Measurements from ENCODE around the gene TGFBR3L. TPM values are rescaled to one million over a fixed set of nuclear protein-coding genes. Genes with fewer than 3 reads are reported as not detected.

TGFBR3L gene
- total RNA-seq, 1 experiment from 2014 or later: 4.1 TPM

GRCh38 chr19:7910321-7911161 lies 4.1 kb upstream of the TGFBR3L start (continued):
- TF ChIP-seq E2F5 (CRISPR knock-in tag; IDR thresholded peaks at IDR 0.05): no peak
- no peak for TF ChIP-seq IRF1 (CRISPR knock-in tag; IDR thresholded peaks at IDR 0.05)
- no peak for TF ChIP-seq ELF4 (CRISPR knock-in tag; IDR thresholded peaks at IDR 0.05; ENCODE audit: low read depth)

- ATAC-seq: no peak
- no peak overlapping the region for H3K4me3 Mint-ChIP-seq
- POLR2A ChIA-PET: no interaction called here
- H3K9me3 Mint-ChIP-seq: no peaks in the 10 kb centered on the region
- TF ChIP-seq ETV6 (CRISPR knock-in tag; IDR thresholded peaks at IDR 0.05) (no peak), NFE2L1 (CRISPR knock-in tag; IDR thresholded peaks at IDR 0.05) (no peak), ZMAT4 (CRISPR knock-in tag; IDR thresholded peaks at IDR 0.05) (no peak), TEAD1 (CRISPR knock-in tag; IDR thresholded peaks at IDR 0.05) (no peak)
- peaks cover 11% of the 10 kb centered on the region for H3K36me3 Mint-ChIP-seq
- H3K4me1 Mint-ChIP-seq: peaks cover 3% of the 10 kb centered on the region
- CTCF ChIA-PET: interaction anchor here (1.1 to 2.1 kb wide), 5 partner anchors 8 to 58 kb away, joined by 3 to 10 read pairs (median 4); partner anchors contain the start of gene MAP2K7
- DNase-seq (ENCODE audit: low spot score): no peak
- no peak overlapping the region for H3K27ac Mint-ChIP-seq
- peaks cover 23% of the 10 kb centered on the region for H3K27me3 Mint-ChIP-seq (ENCODE audit: low read depth)
Measured at GRCh38 chr19:7911508-7912143, 3.0 kb upstream of the TGFBR3L start.

GRCh38 chr19:7912144-7912696 lies 2.4 kb upstream of the TGFBR3L start:
- peaks cover 3% of the 10 kb centered on the region for H3K4me1 Mint-ChIP-seq
- TF ChIP-seq SOX15 (CRISPR knock-in tag; IDR thresholded peaks at IDR 0.05): no peak
- TF ChIP-seq ZNF423 (CRISPR knock-in tag; IDR thresholded peaks at IDR 0.05): no peak
- no peak for TF ChIP-seq GTF2I (CRISPR knock-in tag; conservative IDR thresholded peaks at IDR 0.05)
- no peak for TF ChIP-seq PREB (CRISPR knock-in tag; IDR thresholded peaks at IDR 0.05; ENCODE audit: borderline replicate concordance)
- no peak for TF ChIP-seq PRDM15 (CRISPR knock-in tag; IDR thresholded peaks at IDR 0.05)
- no peak for TF ChIP-seq GABPB1 (CRISPR knock-in tag; IDR thresholded peaks at IDR 0.05)
- no peak for TF ChIP-seq CREB1 (CRISPR knock-in tag; IDR thresholded peaks at IDR 0.05)
- no peak for TF ChIP-seq ZNF425 (CRISPR knock-in tag; conservative IDR thresholded peaks at IDR 0.05)
- DNase-seq (ENCODE audit: low spot score) (no peak), ATAC-seq (no peak)
- peaks cover 28% of the 10 kb centered on the region for H3K27me3 Mint-ChIP-seq (ENCODE audit: low read depth)
- no peaks in the 10 kb centered on the region for H3K9me3 Mint-ChIP-seq
- no peak overlapping the region for H3K4me3 Mint-ChIP-seq
- peaks cover 11% of the 10 kb centered on the region for H3K36me3 Mint-ChIP-seq
- POLR2A ChIA-PET: no interaction called here
- no peak overlapping the region for H3K27ac Mint-ChIP-seq
- CTCF ChIA-PET: interaction anchor here (0.8 to 2.1 kb wide), 6 partner anchors 9 to 59 kb away, joined by 3 to 10 read pairs (median 4); partner anchors contain the start of gene MAP2K7
